ENCODE results near the gene HEMGN. TPM values are rescaled to one million over a fixed set of nuclear protein-coding genes. Genes with fewer than 3 reads are reported as not detected.

The HEMGN gene
- total and polyA plus RNA-seq, 2 of the 13 experiments (the other 11 are each of a cell fraction or from before 2014, with no cell fraction given), result not detected

DNA sequence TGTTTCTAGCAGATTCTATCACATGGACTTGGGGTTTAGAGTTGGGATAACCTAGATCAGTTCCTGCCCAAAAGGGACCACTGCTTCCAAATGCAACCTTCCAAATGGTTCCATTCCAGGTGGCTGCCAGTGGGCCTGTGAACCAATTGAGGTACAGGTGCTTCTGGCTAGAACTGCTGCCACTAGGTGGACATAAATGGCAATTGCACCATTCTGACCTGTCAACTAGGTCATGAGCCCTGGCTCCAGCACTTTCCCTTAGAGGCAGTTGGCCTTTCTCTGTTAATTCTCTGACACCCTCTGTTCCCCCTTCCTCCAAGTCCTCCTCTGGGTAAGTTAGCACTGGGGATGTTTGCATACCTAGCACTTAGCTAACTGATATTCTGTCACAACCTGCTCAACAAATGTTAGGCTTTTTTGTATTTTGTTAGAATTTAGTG lies 16.6 kb upstream of the HEMGN start (continued):
- TF ChIP-seq, protein P1, sequence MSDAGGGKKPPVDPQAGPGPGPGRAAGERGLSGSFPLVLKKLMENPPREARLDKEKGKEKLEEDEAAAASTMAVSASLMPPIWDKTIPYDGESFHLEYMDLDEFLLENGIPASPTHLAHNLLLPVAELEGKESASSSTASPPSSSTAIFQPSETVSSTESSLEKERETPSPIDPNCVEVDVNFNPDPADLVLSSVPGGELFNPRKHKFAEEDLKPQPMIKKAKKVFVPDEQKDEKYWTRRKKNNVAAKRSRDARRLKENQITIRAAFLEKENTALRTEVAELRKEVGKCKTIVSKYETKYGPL (CRISPR knock-in tag; IDR thresholded peaks at IDR 0.05), result no peak
- no peak for TF ChIP-seq RBM22 (optimal IDR thresholded peaks at IDR 0.05; ENCODE audit: low read length)
- no peak for TF ChIP-seq ZBTB7A (CRISPR knock-in tag; IDR thresholded peaks at IDR 0.05)
- no peak for TF ChIP-seq ZMAT3 (CRISPR knock-in tag; conservative IDR thresholded peaks at IDR 0.05)
- no peak for TF ChIP-seq GATAD1 (CRISPR knock-in tag; IDR thresholded peaks at IDR 0.05)
- TF ChIP-seq HNRNPLL (IDR thresholded peaks at IDR 0.05; ENCODE audit: low read depth, low read length, poor library complexity, severe bottlenecking), result no peak
- no peak for TF ChIP-seq RAD51 (IDR thresholded peaks at IDR 0.05; ENCODE audit: borderline replicate concordance)
- no peak for TF ChIP-seq SP4 (CRISPR knock-in tag; IDR thresholded peaks at IDR 0.05)
- TF ChIP-seq ZSCAN31 (CRISPR knock-in tag; IDR thresholded peaks at IDR 0.05; ENCODE audit: low read depth), result no peak
- 0 out of 2 replicates have a peak, but pooled peaks have one; percentile 8 for TF ChIP-seq FOXA3 (CRISPR knock-in tag; IDR thresholded peaks at IDR 0.05)
- TF ChIP-seq ZNF841 (CRISPR knock-in tag; IDR thresholded peaks at IDR 0.05; ENCODE audit: borderline replicate concordance), result no peak
- TF ChIP-seq ZNF567 (CRISPR knock-in tag; IDR thresholded peaks at IDR 0.05; ENCODE audit: borderline replicate concordance), result no peak
- TF ChIP-seq, protein P2, sequence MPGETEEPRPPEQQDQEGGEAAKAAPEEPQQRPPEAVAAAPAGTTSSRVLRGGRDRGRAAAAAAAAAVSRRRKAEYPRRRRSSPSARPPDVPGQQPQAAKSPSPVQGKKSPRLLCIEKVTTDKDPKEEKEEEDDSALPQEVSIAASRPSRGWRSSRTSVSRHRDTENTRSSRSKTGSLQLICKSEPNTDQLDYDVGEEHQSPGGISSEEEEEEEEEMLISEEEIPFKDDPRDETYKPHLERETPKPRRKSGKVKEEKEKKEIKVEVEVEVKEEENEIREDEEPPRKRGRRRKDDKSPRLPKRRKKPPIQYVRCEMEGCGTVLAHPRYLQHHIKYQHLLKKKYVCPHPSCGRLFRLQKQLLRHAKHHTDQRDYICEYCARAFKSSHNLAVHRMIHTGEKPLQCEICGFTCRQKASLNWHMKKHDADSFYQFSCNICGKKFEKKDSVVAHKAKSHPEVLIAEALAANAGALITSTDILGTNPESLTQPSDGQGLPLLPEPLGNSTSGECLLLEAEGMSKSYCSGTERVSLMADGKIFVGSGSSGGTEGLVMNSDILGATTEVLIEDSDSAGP (CRISPR knock-in tag; IDR thresholded peaks at IDR 0.05; ENCODE audit: borderline replicate concordance), result no peak
- TF ChIP-seq ZNF577 (CRISPR knock-in tag; IDR thresholded peaks at IDR 0.05; ENCODE audit: borderline replicate concordance, low read depth), result no peak
- TF ChIP-seq SAP130 (CRISPR knock-in tag; IDR thresholded peaks at IDR 0.05; ENCODE audit: low read depth), result no peak
- peak; percentile 38; the same call in 1 of the 2 replicates for TF ChIP-seq RAD21 (CRISPR knock-in tag; IDR thresholded peaks at IDR 0.05)
- TF ChIP-seq SMARCC2 (IDR thresholded peaks at IDR 0.05), result no peak
- TF ChIP-seq, protein P3, sequence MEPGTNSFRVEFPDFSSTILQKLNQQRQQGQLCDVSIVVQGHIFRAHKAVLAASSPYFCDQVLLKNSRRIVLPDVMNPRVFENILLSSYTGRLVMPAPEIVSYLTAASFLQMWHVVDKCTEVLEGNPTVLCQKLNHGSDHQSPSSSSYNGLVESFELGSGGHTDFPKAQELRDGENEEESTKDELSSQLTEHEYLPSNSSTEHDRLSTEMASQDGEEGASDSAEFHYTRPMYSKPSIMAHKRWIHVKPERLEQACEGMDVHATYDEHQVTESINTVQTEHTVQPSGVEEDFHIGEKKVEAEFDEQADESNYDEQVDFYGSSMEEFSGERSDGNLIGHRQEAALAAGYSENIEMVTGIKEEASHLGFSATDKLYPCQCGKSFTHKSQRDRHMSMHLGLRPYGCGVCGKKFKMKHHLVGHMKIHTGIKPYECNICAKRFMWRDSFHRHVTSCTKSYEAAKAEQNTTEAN (CRISPR knock-in tag; conservative IDR thresholded peaks at IDR 0.05), result no peak
- 0 out of 2 replicates have a peak, but pooled peaks have one; percentile 21 for TF ChIP-seq ZNF614 (CRISPR knock-in tag; IDR thresholded peaks at IDR 0.05; ENCODE audit: borderline replicate concordance)
- no peak for TF ChIP-seq SOX6 (IDR thresholded peaks at IDR 0.05)
- TF ChIP-seq SOX6 (CRISPR knock-in tag; IDR thresholded peaks at IDR 0.05), result no peak
- TF ChIP-seq POLR2G (IDR thresholded peaks at IDR 0.05; ENCODE audit: low read depth, low read length), result no peak
- TF ChIP-seq MIXL1 (CRISPR knock-in tag; IDR thresholded peaks at IDR 0.05), result no peak
- no peak for TF ChIP-seq PITX1 (CRISPR knock-in tag; IDR thresholded peaks at IDR 0.05)
- TF ChIP-seq, protein P4, sequence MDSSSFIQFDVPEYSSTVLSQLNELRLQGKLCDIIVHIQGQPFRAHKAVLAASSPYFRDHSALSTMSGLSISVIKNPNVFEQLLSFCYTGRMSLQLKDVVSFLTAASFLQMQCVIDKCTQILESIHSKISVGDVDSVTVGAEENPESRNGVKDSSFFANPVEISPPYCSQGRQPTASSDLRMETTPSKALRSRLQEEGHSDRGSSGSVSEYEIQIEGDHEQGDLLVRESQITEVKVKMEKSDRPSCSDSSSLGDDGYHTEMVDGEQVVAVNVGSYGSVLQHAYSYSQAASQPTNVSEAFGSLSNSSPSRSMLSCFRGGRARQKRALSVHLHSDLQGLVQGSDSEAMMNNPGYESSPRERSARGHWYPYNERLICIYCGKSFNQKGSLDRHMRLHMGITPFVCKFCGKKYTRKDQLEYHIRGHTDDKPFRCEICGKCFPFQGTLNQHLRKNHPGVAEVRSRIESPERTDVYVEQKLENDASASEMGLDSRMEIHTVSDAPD (CRISPR knock-in tag; IDR thresholded peaks at IDR 0.05), result no peak
- no peak for TF ChIP-seq ZNF772 (CRISPR knock-in tag; IDR thresholded peaks at IDR 0.05)
- no peak for TF ChIP-seq CEBPB (IDR thresholded peaks at IDR 0.05; ENCODE audit: borderline replicate concordance, low read depth, low read length)
- no peak for TF ChIP-seq ZC3H13 (CRISPR knock-in tag; IDR thresholded peaks at IDR 0.05)
- TF ChIP-seq SIX1 (CRISPR knock-in tag; IDR thresholded peaks at IDR 0.05; ENCODE audit: borderline replicate concordance), result no peak
- no peak for TF ChIP-seq ZIK1 (CRISPR knock-in tag; IDR thresholded peaks at IDR 0.05; ENCODE audit: borderline replicate concordance, low read depth)
